ENCODE measurements around the gene PITPNM3.

DNA sequence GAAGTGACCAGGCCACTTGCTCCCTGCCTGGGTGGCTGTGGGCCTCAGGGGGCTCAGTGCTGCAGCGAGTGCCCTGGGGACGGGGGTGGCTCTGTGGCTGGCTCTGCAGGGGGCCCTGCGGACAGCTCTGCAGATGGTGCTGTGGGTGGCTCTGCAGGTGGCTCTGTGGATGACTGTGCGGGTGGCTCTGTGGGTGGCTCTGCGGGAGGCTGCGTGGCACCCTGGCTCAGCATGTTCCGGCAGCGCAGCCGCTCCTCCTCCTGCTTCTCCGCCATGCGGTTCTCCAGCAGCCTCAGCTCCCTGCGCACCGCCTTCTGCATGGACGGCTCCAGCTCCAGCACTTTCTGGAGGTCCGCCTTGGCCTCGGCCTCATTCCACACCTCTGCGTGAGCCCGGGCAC, 130.9 kb downstream of the PITPNM3 start:
- TF ChIP-seq, protein P1, sequence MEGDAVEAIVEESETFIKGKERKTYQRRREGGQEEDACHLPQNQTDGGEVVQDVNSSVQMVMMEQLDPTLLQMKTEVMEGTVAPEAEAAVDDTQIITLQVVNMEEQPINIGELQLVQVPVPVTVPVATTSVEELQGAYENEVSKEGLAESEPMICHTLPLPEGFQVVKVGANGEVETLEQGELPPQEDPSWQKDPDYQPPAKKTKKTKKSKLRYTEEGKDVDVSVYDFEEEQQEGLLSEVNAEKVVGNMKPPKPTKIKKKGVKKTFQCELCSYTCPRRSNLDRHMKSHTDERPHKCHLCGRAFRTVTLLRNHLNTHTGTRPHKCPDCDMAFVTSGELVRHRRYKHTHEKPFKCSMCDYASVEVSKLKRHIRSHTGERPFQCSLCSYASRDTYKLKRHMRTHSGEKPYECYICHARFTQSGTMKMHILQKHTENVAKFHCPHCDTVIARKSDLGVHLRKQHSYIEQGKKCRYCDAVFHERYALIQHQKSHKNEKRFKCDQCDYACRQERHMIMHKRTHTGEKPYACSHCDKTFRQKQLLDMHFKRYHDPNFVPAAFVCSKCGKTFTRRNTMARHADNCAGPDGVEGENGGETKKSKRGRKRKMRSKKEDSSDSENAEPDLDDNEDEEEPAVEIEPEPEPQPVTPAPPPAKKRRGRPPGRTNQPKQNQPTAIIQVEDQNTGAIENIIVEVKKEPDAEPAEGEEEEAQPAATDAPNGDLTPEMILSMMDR (IDR thresholded peaks at IDR 0.05): no peak
- TF ChIP-seq POLR2A (IDR thresholded peaks at IDR 0.05): no peak

Data from heart left ventricle (tissue), 13 donors.